ENCODE results near the gene CFAP54. TPM values are rescaled to one million over a fixed set of nuclear protein-coding genes. Genes with fewer than 3 reads are reported as not detected.

Gene CFAP54
- total RNA-seq, 2 donors from 2014 or later, result 0.28 TPM; not detected in 1

DNA sequence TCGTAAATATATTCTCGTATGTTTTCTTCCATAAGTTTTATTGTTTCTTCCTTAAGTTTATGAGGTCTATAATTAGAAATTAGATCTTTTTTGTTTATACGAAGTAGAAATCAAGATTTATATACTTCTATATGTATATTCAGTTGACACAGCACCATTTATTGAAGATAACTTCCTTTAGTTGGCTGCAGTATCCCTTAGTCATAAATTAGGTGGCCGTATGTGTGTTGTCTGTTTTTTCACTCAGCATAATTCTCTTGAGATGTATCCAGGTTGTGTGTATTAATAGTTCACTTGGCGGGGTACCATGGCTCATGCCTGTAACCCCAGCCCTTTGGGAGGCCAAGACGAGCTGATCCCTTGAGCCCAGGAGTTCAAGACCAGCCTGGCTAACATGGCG, 40.5 kb downstream of the CFAP54 start:
- TF ChIP-seq, protein P1, sequence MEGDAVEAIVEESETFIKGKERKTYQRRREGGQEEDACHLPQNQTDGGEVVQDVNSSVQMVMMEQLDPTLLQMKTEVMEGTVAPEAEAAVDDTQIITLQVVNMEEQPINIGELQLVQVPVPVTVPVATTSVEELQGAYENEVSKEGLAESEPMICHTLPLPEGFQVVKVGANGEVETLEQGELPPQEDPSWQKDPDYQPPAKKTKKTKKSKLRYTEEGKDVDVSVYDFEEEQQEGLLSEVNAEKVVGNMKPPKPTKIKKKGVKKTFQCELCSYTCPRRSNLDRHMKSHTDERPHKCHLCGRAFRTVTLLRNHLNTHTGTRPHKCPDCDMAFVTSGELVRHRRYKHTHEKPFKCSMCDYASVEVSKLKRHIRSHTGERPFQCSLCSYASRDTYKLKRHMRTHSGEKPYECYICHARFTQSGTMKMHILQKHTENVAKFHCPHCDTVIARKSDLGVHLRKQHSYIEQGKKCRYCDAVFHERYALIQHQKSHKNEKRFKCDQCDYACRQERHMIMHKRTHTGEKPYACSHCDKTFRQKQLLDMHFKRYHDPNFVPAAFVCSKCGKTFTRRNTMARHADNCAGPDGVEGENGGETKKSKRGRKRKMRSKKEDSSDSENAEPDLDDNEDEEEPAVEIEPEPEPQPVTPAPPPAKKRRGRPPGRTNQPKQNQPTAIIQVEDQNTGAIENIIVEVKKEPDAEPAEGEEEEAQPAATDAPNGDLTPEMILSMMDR (IDR thresholded peaks at IDR 0.05), result no peak

GRCh38 chr12:96534339-96534738, 45.0 kb downstream of the CFAP54 start:
- Histone ChIP-seq H3K27me3 (no peaks in the 10 kb centered on the region), H3K4me3 (no peak overlapping the region), H3K4me1 (no peaks in the 10 kb centered on the region), H3K9me3 (no peaks in the 10 kb centered on the region), H3K36me3 (no peaks in the 10 kb centered on the region), H3K27ac (no peak overlapping the region)
- no peak for DNase-seq (ENCODE audit: low spot score)
- TF ChIP-seq, protein P1 (IDR thresholded peaks at IDR 0.05), result no peak

More for the DNA sequence above, 40.5 kb downstream of the CFAP54 start:
- no peaks in the 10 kb centered on the region for H3K36me3 ChIP-seq
- no peaks in the 10 kb centered on the region for H3K4me1 ChIP-seq
- no peaks in the 10 kb centered on the region for H3K9me3 ChIP-seq
- no peak overlapping the region for H3K4me3 ChIP-seq
- no peaks in the 10 kb centered on the region for H3K27me3 ChIP-seq
- no peak for DNase-seq (ENCODE audit: low spot score)
- no peak overlapping the region for H3K27ac ChIP-seq

GRCh38 chr12:96548384-96548783, 59.0 kb downstream of the CFAP54 start:
- Histone ChIP-seq H3K9me3 (no peaks in the 10 kb centered on the region), H3K27ac (no peak overlapping the region), H3K27me3 (no peaks in the 10 kb centered on the region), H3K4me3 (no peak overlapping the region), H3K4me1 (no peaks in the 10 kb centered on the region), H3K36me3 (no peaks in the 10 kb centered on the region)
- DNase-seq (ENCODE audit: low spot score), result no peak
- TF ChIP-seq, protein P1 (IDR thresholded peaks at IDR 0.05), result no peak

DNA sequence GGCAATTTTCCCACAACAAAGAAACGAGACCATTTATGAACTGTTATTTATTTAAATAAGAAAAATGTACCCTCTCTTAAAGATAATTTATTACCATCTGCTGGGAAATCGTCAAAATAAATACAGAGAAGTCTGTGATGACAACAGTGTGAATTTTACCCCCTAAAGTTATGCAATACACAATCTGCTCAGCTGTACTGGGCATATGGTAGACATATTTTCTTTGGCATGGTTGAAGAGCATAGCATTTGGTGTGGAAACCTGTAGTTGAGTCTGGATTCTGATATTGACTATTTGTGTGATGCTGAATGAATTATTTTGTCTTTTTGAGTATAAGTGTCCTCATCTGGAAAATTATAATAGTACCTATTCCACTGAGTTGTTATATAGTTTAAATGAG, 60.0 kb downstream of the CFAP54 start:
- H3K9me3 ChIP-seq, result no peaks in the 10 kb centered on the region
- H3K4me1 ChIP-seq, result no peaks in the 10 kb centered on the region
- H3K4me3 ChIP-seq, result no peak overlapping the region
- H3K36me3 ChIP-seq, result no peaks in the 10 kb centered on the region
- no peak overlapping the region for H3K27ac ChIP-seq
- TF ChIP-seq, protein P1 (IDR thresholded peaks at IDR 0.05), result no peak
- H3K27me3 ChIP-seq, result no peaks in the 10 kb centered on the region
- no peak for DNase-seq (ENCODE audit: low spot score)

DNA sequence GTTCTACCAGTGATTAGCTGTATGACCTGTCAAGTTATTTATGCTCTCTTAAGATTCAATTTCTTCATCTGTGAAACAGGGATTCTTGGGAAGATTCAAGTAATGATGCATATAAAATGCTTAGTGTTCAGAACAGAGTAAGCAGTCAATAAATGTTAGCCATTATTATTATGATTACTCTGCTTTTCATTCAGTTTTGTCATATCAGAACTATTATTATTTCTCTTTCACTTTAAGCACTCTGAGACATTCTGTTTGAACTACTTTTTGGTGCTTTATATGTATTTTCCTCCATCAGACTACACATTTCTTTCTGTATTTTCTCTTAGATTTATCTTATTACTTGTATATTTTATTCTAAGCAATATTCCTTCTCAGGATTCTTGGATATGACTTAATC, 81.2 kb downstream of the CFAP54 start:
- DNase-seq (ENCODE audit: low spot score), result no peak
- Histone ChIP-seq H3K4me1 (no peaks in the 10 kb centered on the region), H3K36me3 (no peaks in the 10 kb centered on the region), H3K27ac (no peak overlapping the region), H3K27me3 (no peaks in the 10 kb centered on the region), H3K4me3 (no peak overlapping the region), H3K9me3 (no peaks in the 10 kb centered on the region)
- TF ChIP-seq, protein P1 (IDR thresholded peaks at IDR 0.05), result no peak

- Histone ChIP-seq H3K27ac (no peak overlapping the region), H3K4me1 (no peaks in the 10 kb centered on the region), H3K27me3 (no peaks in the 10 kb centered on the region), H3K9me3 (no peaks in the 10 kb centered on the region), H3K36me3 (no peaks in the 10 kb centered on the region), H3K4me3 (no peak overlapping the region)
- TF ChIP-seq, protein P1 (IDR thresholded peaks at IDR 0.05), result no peak
- no peak for DNase-seq (ENCODE audit: low spot score)
Measured at GRCh38 chr12:96571101-96571862, 81.9 kb downstream of the CFAP54 start.

Measured in right atrium auricular region (tissue), 2 donors.